Thyroid gland (tissue), 4 donors: ENCODE data around the gene ZNF678. TPM values are rescaled to one million over a fixed set of nuclear protein-coding genes. Genes with fewer than 3 reads are reported as not detected.
"Not testable (repeated sequence)": the region's sequence is repeated elsewhere in the genome, so short reads cannot be mapped to it uniquely, and the experiment has no call there.

ENCODE experiments used
- DNase-seq, 2 donors: peaks; one replicate each; pipeline ENCODE4 v3.0.0-alpha.2; 2019
- H3K27ac ChIP-seq, 3 donors: fragments of 200-600 bp; sonication (generic); 1 replicate in 2 of 3; 2 replicates in 1 of 3; pipeline ENCODE4 v1.5.1; 2016 to 2019; ENCODE audit warnings: mild to moderate bottlenecking in 1 of 3, moderate library complexity in 1 of 3
- H3K27me3 ChIP-seq: fragments of 200-600 bp; sonication (generic); one replicate; pipeline ENCODE4 v1.5.1; 2019
- H3K36me3 ChIP-seq, 2 donors: fragments of 200-600 bp; sonication (generic); one replicate each; pipeline ENCODE4 v1.5.1; 2016 to 2019
- H3K4me1 ChIP-seq, 2 donors: fragments of 200-600 bp; sonication (generic); one replicate each; pipeline ENCODE4 v1.5.1; 2017 to 2019
- H3K4me3 ChIP-seq, 3 donors: fragments of 200-600 bp; sonication (generic); replicated peaks in 1 of 3; 1 replicate in 2 of 3; 2 replicates in 1 of 3; pipeline ENCODE4 v1.5.1; 2016; ENCODE audit warnings: mild to moderate bottlenecking in 1 of 3
- H3K9me3 ChIP-seq: fragments of 200-600 bp; sonication (generic); one replicate; pipeline ENCODE4 v1.5.1; 2017
- POLR2A ChIP-seq, 2 donors: fragments of 450-650 bp; IDR thresholded peaks; one replicate each; pipeline ENCODE4 v1.6.1; 2017; ENCODE audit warnings: antibody characterized with exemption in 2 of 2, mild to moderate bottlenecking in 2 of 2, moderate library complexity in 1 of 2
- WGBS, 2 donors: methylation state at CpG; one replicate each; pipeline ENCODE4 v1.1.5; 2017; 5-methylcytosine and 5-hydroxymethylcytosine counted together
- intact Hi-C: fragments of 100-400 bp; cut with DNase I; formaldehyde crosslinking; loops from one replicate; pipeline ENCODE4 v1.15.1; 2023
- total RNA-seq, 4 donors: library from RNA; depleted of rRNA; stranded (reverse); fragments of >200 nt; gene quantifications; one replicate each; pipeline ENCODE4 v1.2.3, GENCODE V29; 2016
- TF ChIP-seq, protein P1 (sequence below), 6 experiments: fragments of 200-600 bp in 3 of 6; fragments of 450-650 bp in 3 of 6; sonication (generic) in 3 of 6; IDR thresholded peaks; one replicate each; pipeline ENCODE4 v1.5.1; 2016 to 2019; ENCODE audit warnings: antibody characterized with exemption in 6 of 6, mild to moderate bottlenecking in 2 of 6, inconsistent platforms in 1 of 6, moderate library complexity in 1 of 6

The ZNF678 gene
- total RNA-seq, 4 donors from 2014 or later = 15.9 to 35.4 (median 23.9) TPM

DNA sequence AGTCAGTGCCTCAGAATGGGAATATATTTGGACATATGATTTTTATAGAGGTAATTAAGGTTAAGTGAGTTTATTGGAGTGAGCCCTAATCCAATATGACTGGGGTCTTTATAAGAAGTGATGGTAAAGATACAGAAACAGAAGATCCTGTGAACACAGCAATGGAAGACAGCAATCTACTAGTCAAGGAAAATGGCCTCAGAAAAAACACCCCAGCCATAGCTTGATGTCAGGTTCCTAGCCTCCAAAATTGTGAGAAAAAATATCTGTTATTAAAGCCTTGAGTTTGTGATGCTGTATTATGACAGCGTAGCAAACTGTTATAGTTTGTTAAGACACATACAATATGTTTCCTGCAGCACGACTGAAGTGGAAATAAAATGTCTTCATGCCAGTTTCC, 99.6 kb downstream of the ZNF678 start:
- Histone ChIP-seq H3K4me1 (no peaks in the 10 kb centered on the region), H3K4me3 (no peak overlapping the region), H3K36me3 (no peaks in the 10 kb centered on the region), H3K9me3 (peaks cover 21% of the 10 kb centered on the region), H3K27ac (no peak overlapping the region), H3K27me3 (no peaks in the 10 kb centered on the region)
- DNase-seq = no peak
- WGBS, 2 donors = 97% methylated on average over 2 of the region's 2 CpGs
- intact Hi-C loops = no loop called here
- no peak for TF ChIP-seq POLR2A (IDR thresholded peaks at IDR 0.05)
- TF ChIP-seq, protein P1, sequence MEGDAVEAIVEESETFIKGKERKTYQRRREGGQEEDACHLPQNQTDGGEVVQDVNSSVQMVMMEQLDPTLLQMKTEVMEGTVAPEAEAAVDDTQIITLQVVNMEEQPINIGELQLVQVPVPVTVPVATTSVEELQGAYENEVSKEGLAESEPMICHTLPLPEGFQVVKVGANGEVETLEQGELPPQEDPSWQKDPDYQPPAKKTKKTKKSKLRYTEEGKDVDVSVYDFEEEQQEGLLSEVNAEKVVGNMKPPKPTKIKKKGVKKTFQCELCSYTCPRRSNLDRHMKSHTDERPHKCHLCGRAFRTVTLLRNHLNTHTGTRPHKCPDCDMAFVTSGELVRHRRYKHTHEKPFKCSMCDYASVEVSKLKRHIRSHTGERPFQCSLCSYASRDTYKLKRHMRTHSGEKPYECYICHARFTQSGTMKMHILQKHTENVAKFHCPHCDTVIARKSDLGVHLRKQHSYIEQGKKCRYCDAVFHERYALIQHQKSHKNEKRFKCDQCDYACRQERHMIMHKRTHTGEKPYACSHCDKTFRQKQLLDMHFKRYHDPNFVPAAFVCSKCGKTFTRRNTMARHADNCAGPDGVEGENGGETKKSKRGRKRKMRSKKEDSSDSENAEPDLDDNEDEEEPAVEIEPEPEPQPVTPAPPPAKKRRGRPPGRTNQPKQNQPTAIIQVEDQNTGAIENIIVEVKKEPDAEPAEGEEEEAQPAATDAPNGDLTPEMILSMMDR (IDR thresholded peaks at IDR 0.05) = no peak

DNA sequence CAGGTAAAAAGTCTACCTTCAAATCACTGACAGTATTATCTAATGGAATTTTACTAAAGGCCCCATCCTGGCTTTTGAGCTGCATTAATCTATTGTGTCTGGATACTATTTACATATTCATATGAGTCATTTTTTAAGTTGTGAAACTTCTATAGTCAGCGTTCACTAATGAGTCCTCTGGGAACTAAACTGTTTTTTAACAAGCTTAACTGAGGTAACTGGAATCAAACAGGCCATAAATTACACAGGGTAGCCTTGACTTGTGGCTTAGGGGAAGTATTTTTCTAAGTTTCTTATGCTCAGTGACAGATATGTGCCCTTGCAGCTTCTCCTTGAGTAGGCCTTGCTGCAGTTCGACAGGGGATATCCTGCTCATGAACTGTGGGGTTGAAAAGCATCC, 102.9 kb downstream of the ZNF678 start:
- Histone ChIP-seq H3K4me1 (no peaks in the 10 kb centered on the region), H3K27me3 (no peaks in the 10 kb centered on the region), H3K4me3 (no peak overlapping the region), H3K27ac (no peak overlapping the region), H3K36me3 (no peaks in the 10 kb centered on the region), H3K9me3 (peaks cover 9% of the 10 kb centered on the region)
- DNase-seq = no peak
- intact Hi-C loops = no loop called here
- 85 to 89% methylated on average over 2 of the region's 2 CpGs for WGBS, 2 donors
- no peak for TF ChIP-seq POLR2A (IDR thresholded peaks at IDR 0.05)
- TF ChIP-seq, protein P1 (IDR thresholded peaks at IDR 0.05) = no peak

DNA sequence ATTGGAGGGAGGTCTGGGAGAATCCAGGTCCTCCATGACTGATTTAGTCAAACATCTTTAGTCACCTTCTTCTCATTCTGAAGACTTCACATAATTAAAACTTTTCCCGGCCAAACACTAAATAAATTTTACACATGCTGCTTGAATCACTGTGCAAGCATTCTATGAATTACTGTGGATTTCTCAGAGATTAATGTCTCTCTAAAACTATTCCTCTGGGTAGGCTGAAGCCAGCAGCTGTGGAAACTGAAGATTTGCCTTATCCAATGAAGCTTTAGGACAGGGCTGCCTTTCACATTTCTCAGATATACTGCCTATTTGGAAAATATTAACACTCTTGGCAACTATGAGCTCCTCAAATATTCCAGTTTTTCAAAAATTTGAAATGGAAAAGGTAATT, 110.1 kb downstream of the ZNF678 start:
- TF ChIP-seq, protein P1 (IDR thresholded peaks at IDR 0.05) = no peak
- no peak overlapping the region for H3K27ac ChIP-seq
- whole genome bisulfite sequencing, 2 donors = 93 to 98% methylated on average over 1 of the region's 1 CpG

DNA sequence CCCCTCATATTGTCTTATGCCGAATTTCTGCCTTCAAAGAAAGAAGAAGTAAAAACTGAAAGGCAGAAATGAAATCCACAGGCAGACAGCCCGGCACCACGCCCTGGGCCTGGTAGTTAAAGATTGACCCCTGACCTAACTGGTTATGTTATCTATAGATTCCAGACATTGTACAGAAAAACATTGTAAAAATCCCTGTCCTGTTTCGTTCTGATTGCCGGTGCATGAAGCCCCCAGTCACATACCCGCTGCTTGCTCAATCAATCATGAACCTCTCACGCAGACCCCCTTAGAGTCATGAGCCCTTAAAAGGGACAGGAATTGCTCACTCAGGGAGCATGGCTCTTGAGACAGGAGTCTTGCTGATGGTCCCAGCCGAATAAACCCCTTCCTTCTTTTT, 122.5 kb downstream of the ZNF678 start:
- H3K9me3 ChIP-seq = no peaks in the 10 kb centered on the region
- intact Hi-C loops = no loop called here
- no peaks in the 10 kb centered on the region for H3K27me3 ChIP-seq
- H3K36me3 ChIP-seq = no peaks in the 10 kb centered on the region
- no peaks in the 10 kb centered on the region for H3K4me1 ChIP-seq
- no peak overlapping the region for H3K4me3 ChIP-seq
- TF ChIP-seq POLR2A (IDR thresholded peaks at IDR 0.05) = no peak
- TF ChIP-seq, protein P1 (IDR thresholded peaks at IDR 0.05) = no peak
- no peak overlapping the region for H3K27ac ChIP-seq
- DNase-seq = no peak
- 85 to 86% methylated on average over 8 of the region's 8 CpGs for WGBS, 2 donors

More for the DNA sequence above, 110.1 kb downstream of the ZNF678 start:
- intact Hi-C loops = no loop called here
- H3K36me3 ChIP-seq = no peaks in the 10 kb centered on the region
- H3K4me3 ChIP-seq = no peak overlapping the region
- DNase-seq = no peak
- H3K4me1 ChIP-seq = no peaks in the 10 kb centered on the region
- H3K27me3 ChIP-seq = no peaks in the 10 kb centered on the region
- no peaks in the 10 kb centered on the region for H3K9me3 ChIP-seq

DNA sequence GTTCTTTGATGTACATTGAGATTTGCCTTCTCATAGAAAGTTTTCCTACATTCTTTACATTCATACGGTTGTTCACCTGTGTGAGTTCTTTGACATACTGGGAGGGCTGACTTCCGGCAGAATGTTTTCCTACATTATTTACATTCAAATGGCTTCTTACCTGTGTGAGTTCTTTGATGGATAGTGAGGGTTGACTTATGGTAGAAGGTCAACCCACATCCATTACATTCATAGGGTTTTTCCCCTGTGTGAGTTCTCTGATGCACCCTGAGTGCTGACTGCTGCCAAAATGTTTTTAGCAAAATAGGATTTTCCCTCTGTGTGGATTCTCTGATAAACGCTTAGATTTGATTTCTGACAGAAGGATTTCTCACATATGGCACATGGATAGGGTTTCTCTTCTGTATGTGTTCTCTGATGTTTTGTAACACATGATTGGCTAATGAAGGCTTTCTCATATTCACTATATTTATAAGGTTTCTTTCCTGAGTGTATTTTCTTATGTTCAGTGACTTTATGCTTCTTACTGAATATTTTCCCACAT, 134.0 kb downstream of the ZNF678 start:
- Histone ChIP-seq H3K4me1 (no peaks in the 10 kb centered on the region), H3K27ac (no peak overlapping the region), H3K36me3 (no peaks in the 10 kb centered on the region), H3K4me3 (no peak overlapping the region), H3K9me3 (no peaks in the 10 kb centered on the region), H3K27me3 (no peaks in the 10 kb centered on the region)
- TF ChIP-seq, protein P1 (IDR thresholded peaks at IDR 0.05) = no peak
- TF ChIP-seq POLR2A (IDR thresholded peaks at IDR 0.05) = no peak
- no peak for DNase-seq
- WGBS, 2 donors = 87 to 93% methylated on average over 3 of the region's 3 CpGs
- intact Hi-C loops = no loop called here

DNA sequence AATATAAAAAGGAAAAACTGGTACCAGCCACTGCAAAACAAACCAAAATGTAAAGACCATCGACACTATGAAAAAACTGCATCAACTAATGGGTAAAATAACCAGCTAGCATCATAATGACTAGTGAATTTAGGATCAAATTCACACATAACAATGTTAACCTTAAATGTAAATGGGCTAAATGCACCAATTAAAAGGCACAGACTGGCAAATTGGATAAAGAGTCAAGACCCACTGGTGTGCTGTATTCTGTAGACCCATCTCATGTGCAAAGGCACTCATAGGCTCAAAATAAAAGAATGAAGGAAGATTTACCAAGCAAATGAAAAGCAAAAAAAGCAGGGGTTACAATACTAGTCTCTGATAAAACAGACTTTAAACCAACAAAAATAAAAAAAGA, 138.3 kb downstream of the ZNF678 start:
- H3K36me3 ChIP-seq, DNase-seq, H3K4me3 ChIP-seq, H3K4me1 ChIP-seq, H3K27me3 ChIP-seq, H3K27ac ChIP-seq, intact Hi-C loops, H3K9me3 ChIP-seq: not testable (repeated sequence)
- 91% methylated on average over 1 of the region's 1 CpG for WGBS, 2 donors
